Endodermal cell (in vitro differentiated cells): ENCODE data around the gene NSUN5. TPM values are rescaled to one million over a fixed set of nuclear protein-coding genes. Genes with fewer than 3 reads are reported as not detected.
A peak's percentile ranks its signal among the peaks of the same experiment; 100 is the strongest.
"Not testable (repeated sequence)": the region's sequence is repeated elsewhere in the genome, so short reads cannot be mapped to it uniquely, and the experiment has no call there.

Experiments
- DNase-seq: peaks from one replicate; pipeline ENCODE4 v3.0.0-alpha.2; 2017
- H3K27ac ChIP-seq: 2 replicates; pipeline ENCODE4 v1.5.1; 2013; ENCODE audit warnings: mild to moderate bottlenecking, low read depth, low read length, moderate library complexity
- H3K27me3 ChIP-seq: 2 replicates; pipeline ENCODE4 v1.6.1; 2013; ENCODE audit warnings: mild to moderate bottlenecking, low read length, moderate library complexity; ENCODE audit not compliant: insufficient read depth, control insufficient read depth, poor library complexity, severe bottlenecking
- H3K36me3 ChIP-seq: 2 replicates; pipeline ENCODE4 v1.7.0; 2013; ENCODE audit warnings: mild to moderate bottlenecking, low read length, moderate library complexity; ENCODE audit not compliant: control insufficient read depth, insufficient read depth
- H3K4me1 ChIP-seq: one replicate; pipeline ENCODE4 v1.7.0; 2013; ENCODE audit warnings: low read length; ENCODE audit not compliant: control insufficient read depth, insufficient read depth
- H3K4me3 ChIP-seq: 2 replicates; pipeline ENCODE4 v1.5.1; 2013; ENCODE audit warnings: mild to moderate bottlenecking, low read length, moderate library complexity
- H3K9ac ChIP-seq: 2 replicates; pipeline ENCODE4 v1.6.1; 2013; ENCODE audit warnings: mild to moderate bottlenecking, low read length, moderate library complexity; ENCODE audit not compliant: poor library complexity, severe bottlenecking; ENCODE audit errors: extremely low read depth
- H3K9me3 ChIP-seq: 2 replicates; pipeline ENCODE4 v1.6.1; 2013; ENCODE audit warnings: mild to moderate bottlenecking, low read length, moderate library complexity; ENCODE audit not compliant: control insufficient read depth
- H3K27ac Mint-ChIP-seq: 2 replicates; pipeline ENCODE4 v1.8.0; 2020; ENCODE audit warnings: mixed read lengths
- H3K27me3 Mint-ChIP-seq: 2 replicates; pipeline ENCODE4 v1.8.0; 2021; ENCODE audit warnings: mild to moderate bottlenecking, mixed read lengths; ENCODE audit not compliant: insufficient read depth
- H3K36me3 Mint-ChIP-seq: 2 replicates; pipeline ENCODE4 v1.8.0; 2020; ENCODE audit warnings: low read depth, mixed read lengths
- H3K4me1 Mint-ChIP-seq: 2 replicates; pipeline ENCODE4 v1.8.0; 2020; ENCODE audit warnings: mixed read lengths
- H3K4me3 Mint-ChIP-seq: 2 replicates; pipeline ENCODE4 v1.8.0; 2020; ENCODE audit warnings: mild to moderate bottlenecking, moderate library complexity, mixed read lengths
- H3K9me3 Mint-ChIP-seq: 2 replicates; pipeline ENCODE4 v1.8.0; 2020; ENCODE audit warnings: mild to moderate bottlenecking, mixed read lengths
- CTCF ChIP-seq: fragments of 200-600 bp; sonication (generic); conservative IDR thresholded peaks from 2 replicates; pipeline ENCODE4 v1.5.0; 2021; ENCODE audit warnings: antibody characterized with exemption, mild to moderate bottlenecking
- WGBS, 2 experiments: methylation state at CpG; one replicate each; pipeline versions ENCODE4 v1.1.5 to v1.1.7; 2013; ENCODE audit warnings: missing lambda C conversion rate in 2 of 2, mixed read lengths in 1 of 2; ENCODE audit not compliant: insufficient coverage in 1 of 2, insufficient read length in 1 of 2; 5-methylcytosine and 5-hydroxymethylcytosine counted together
- total RNA-seq, 2 donors: library from RNA; stranded (reverse); fragmentation: NEBNext Ultra II Directional in 1 of 2; extraction: Animal tissue kit (Norgen Biotek cat#: 25700) in 1 of 2; gene quantifications; 2 replicates in 1 of 2; 3 replicates in 1 of 2; pipeline ENCODE4 v1.2.1, GENCODE V29; 2021

The NSUN5 gene
- total RNA-seq, 2 donors from 2014 or later: 40.3 to 42.1 TPM

GRCh38 chr7:73329861-73330581, 21.4 kb upstream of the NSUN5 start:
- Histone ChIP-seq H3K27ac (no peak overlapping the region), H3K9ac (no peak overlapping the region), H3K36me3 (no peaks in the 10 kb centered on the region), H3K4me1 (no peaks in the 10 kb centered on the region), H3K9me3 (no peaks in the 10 kb centered on the region), H3K27me3 (no peaks in the 10 kb centered on the region), H3K4me3 (no peak overlapping the region)
- no peaks in the 10 kb centered on the region for H3K9me3 Mint-ChIP-seq
- H3K4me3 Mint-ChIP-seq: no peak overlapping the region
- peak overlapping the region; percentile 17 for H3K27ac Mint-ChIP-seq
- no peak for DNase-seq
- WGBS, 2 experiments: 90 to 94% methylated on average over 4 to 11 of the region's 11 CpGs
- H3K4me1 Mint-ChIP-seq: no peaks in the 10 kb centered on the region
- H3K27me3 Mint-ChIP-seq: no peaks in the 10 kb centered on the region
- no peak for TF ChIP-seq CTCF
- H3K36me3 Mint-ChIP-seq: no peaks in the 10 kb centered on the region

GRCh38 chr7:73328696-73329095, 20.1 kb upstream of the NSUN5 start:
- TF ChIP-seq CTCF: no peak
- Mint-ChIP-seq H3K4me3 (no peak overlapping the region), H3K4me1 (no peaks in the 10 kb centered on the region), H3K27ac (no peak overlapping the region), H3K9me3 (no peaks in the 10 kb centered on the region), H3K27me3 (no peaks in the 10 kb centered on the region), H3K36me3 (no peaks in the 10 kb centered on the region)
- DNase-seq: no peak
- Histone ChIP-seq H3K27me3 (no peaks in the 10 kb centered on the region), H3K9ac (no peak overlapping the region), H3K27ac (no peak overlapping the region), H3K36me3 (no peaks in the 10 kb centered on the region), H3K9me3 (no peaks in the 10 kb centered on the region), H3K4me3 (no peak overlapping the region), H3K4me1 (no peaks in the 10 kb centered on the region)
- WGBS, 2 experiments: 96 to 100% methylated on average over 5 to 8 of the region's 10 CpGs

- WGBS, 2 experiments: 96% methylated on average over 23 to 43 of the region's 43 CpGs
- H3K27ac Mint-ChIP-seq: not testable (repeated sequence)
These were observed 19.3 kb upstream of the NSUN5 start, which contains the start of the genes FKBP6 and TRIM50 for GRCh38 chr7:73327922-73328321. Gene FKBP6 (plus strand): TSS chr7:73328161. CDS start chr7:73328429, 268 bp downstream. Gene TRIM50 (minus strand): TSS chr7:73328082. CDS start chr7:73324787, 3,295 bp downstream.

GRCh38 chr7:73327449-73327848, 18.8 kb upstream of the NSUN5 start:
- not testable (repeated sequence) for H3K9me3 ChIP-seq, H3K27ac ChIP-seq, H3K27me3 ChIP-seq, H3K4me1 Mint-ChIP-seq, H3K27me3 Mint-ChIP-seq, H3K4me3 Mint-ChIP-seq, H3K36me3 ChIP-seq, H3K4me3 ChIP-seq, H3K9ac ChIP-seq, H3K9me3 Mint-ChIP-seq, H3K27ac Mint-ChIP-seq, H3K4me1 ChIP-seq, H3K36me3 Mint-ChIP-seq, DNase-seq
- WGBS, 2 experiments: 98% methylated on average over 10 of the region's 13 CpGs; no CpG with 5 or more reads in 1 of the 2 experiments

More at GRCh38 chr7:73327922-73328321, 19.3 kb upstream of the NSUN5 start, which contains the start of the genes FKBP6 and TRIM50:
- not testable (repeated sequence) for H3K4me3 ChIP-seq, H3K36me3 Mint-ChIP-seq, H3K9me3 ChIP-seq, H3K27me3 Mint-ChIP-seq, H3K4me1 ChIP-seq, H3K36me3 ChIP-seq, H3K9me3 Mint-ChIP-seq, DNase-seq, H3K4me3 Mint-ChIP-seq, H3K4me1 Mint-ChIP-seq, H3K27ac ChIP-seq, H3K9ac ChIP-seq, H3K27me3 ChIP-seq

GRCh38 chr7:73325424-73325823, 16.8 kb upstream of the NSUN5 start:
- H3K27me3 Mint-ChIP-seq, H3K27ac ChIP-seq, H3K9me3 Mint-ChIP-seq, H3K9ac ChIP-seq, H3K4me3 ChIP-seq, H3K27me3 ChIP-seq, H3K4me3 Mint-ChIP-seq, H3K4me1 Mint-ChIP-seq, H3K9me3 ChIP-seq, DNase-seq, H3K27ac Mint-ChIP-seq, H3K4me1 ChIP-seq, H3K36me3 ChIP-seq, H3K36me3 Mint-ChIP-seq: not testable (repeated sequence)
- WGBS, 2 experiments: 77 to 87% methylated on average over 3 to 6 of the region's 6 CpGs
